GM15510 (cell line): ENCODE results near the gene NOC2L.

ENCODE experiments used
- POLR2A ChIP-seq: IDR thresholded peaks from 3 replicates; pipeline ENCODE4 v1.6.1; 2011; ENCODE audit warnings: borderline replicate concordance; ENCODE audit not compliant: insufficient read length; ENCODE audit errors: extremely low read depth

Gene NOC2L

GRCh38 chr1:916173-917075 is 42.6 kb downstream of the NOC2L start:
- no peak for TF ChIP-seq POLR2A

GRCh38 chr1:915295-916172 is 43.5 kb downstream of the NOC2L start:
- TF ChIP-seq POLR2A, result no peak

DNA sequence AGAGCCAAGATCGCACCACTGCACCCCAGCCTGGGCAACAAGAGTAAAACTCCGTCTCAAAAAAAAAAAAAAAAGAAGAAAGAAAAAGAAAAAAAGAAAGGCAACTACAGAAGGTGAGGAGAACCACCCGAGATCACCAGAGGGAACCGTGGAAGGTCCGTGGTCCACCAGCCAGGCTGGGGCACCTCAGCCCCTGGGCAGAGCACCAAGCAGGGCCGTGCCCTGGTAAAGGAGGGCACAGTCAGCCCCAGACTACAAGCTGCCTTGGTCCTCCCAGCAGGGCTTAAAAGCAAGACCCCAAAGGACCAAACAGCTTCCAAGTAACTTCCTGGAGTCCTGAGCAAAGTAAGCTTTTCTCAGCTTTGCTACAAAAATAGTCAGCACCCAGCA is 44.2 kb downstream of the NOC2L start:
- no peak for TF ChIP-seq POLR2A

GRCh38 chr1:914131-914890 is 44.7 kb downstream of the NOC2L start:
- no peak for TF ChIP-seq POLR2A

- no peak for TF ChIP-seq POLR2A
Observed at GRCh38 chr1:913491-914130, 45.4 kb downstream of the NOC2L start.

DNA sequence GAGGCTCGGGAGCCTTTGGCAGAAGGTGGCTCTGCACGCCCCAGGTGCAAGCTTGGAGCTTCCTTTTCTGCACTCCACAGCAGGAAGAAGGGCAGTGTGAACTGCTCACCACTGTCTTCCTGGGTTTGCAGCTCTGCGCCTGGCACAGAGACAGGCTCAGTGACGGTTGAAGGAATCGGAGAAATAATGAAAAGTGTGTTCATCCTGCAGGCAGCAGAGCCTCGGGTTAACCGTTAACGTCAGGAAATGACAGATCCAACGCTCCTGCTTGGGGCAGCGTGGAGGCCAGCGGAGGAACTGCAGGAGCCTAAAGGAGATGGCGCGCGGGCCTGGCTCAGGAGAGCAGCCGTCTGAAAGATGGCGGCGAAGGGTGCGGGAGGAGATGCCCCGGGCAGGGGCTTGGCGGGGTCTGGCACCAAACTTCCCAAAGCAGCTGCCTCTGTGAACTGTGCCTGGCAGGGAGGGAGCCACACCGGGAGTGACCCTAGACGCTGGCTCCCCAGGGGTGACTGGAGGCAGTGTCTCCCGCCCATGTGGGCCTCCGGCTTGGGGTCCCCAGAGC is 46.2 kb downstream of the NOC2L start:
- no peak for TF ChIP-seq POLR2A

DNA sequence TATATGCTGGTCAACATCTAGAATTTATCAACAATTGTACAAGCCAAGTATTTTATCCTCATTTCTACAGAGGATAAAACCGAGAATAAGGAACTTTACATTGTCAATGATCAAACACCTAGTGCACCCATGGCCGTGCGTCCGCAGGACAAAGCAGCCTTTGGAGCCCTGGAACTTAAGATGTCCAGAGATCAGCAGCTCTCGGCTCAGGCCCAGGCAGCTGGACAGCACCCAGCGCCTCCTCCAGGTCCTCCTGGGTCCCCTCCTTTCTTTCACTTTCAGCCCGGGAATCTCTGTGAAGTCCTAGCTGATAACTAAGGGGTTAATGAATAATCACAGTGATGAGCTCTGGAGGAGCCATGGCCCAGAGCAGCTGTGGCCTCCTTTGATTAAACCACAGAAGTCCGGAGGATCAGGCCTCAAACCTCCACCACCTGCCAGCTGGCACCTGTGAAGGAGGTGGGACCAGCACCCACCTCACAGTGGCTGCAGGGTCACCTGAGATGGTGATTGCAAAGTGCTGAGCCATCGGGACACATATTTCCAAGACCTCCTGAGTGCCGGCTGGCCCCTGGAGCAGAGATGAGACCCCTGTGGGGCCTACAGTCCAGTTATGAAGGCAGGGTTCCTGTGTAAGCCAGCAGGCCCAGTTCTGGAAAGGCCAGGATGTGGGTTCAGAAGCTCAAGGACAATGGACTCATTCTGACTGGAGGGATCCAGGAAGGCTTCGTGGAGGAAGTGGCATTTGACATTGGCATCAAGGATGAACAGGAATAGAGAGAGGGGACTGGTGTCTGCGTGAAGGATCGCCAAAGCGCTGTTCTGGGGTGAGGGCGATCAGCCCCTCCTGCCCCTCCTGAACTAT is 46.9 kb downstream of the NOC2L start:
- no peak for TF ChIP-seq POLR2A

DNA sequence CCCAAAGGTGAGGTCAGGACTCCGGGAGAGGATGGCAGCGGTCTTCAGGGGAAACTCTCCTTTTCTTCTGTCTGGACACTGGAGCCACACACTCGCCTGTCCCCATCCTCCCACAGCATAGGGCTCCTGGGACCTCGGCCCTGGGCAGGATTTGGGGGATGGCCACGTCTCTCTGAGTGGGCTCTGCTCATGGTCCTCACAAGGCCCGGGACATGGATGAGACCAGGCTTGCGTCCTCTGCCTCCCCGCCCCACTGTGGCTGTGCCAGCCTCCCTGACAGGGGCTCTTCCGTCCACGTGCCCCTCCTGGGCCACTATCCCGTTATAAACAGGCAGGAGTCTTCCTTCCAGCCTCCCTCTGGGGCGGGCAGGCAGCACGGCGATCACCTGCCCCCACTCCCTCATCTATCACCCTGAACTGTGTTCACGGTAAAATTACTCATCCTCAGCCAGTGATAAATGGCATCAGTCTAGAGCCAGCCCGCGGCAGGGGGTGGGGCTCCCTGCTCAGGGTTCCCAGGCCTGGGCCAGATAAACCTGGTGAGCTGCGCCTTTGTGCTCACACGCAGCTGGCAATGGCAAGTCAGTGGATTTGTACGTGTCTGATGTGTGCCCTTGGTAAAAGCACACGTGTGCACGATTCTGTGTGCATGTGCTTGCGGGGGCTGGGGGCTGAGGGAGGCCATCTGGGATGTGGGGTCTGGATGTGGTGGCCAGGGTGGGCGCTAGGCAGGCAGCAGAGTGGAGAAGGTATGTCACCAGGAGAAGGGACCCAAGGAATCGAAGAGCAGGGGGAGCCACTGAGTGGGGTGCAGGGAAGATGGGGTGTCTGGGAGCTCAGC is 48.0 kb downstream of the NOC2L start:
- no peak for TF ChIP-seq POLR2A

- no peak for TF ChIP-seq POLR2A
Observed at GRCh38 chr1:910311-910880, 48.7 kb downstream of the NOC2L start.

GRCh38 chr1:909861-910310 is 49.2 kb downstream of the NOC2L start:
- no peak for TF ChIP-seq POLR2A

DNA sequence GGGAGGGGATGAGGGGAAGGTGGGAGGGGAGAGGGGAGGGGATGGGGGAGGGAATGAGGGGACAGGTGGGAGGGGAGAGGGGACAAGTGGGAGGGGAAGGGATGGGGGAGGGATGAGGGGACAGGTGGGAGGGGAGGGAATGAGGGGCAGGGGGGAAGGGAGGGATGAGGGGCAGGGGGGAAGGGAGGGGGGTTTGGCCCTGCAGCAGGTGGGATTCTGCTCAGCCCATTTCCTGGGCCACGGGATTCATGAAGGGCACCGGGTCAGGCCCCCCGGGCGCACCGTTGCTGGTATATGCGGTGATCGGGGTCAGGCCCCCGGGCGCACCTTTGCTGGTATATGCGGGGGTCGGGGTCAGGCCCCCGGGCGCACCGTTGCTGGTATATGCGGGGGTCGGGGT is 50.4 kb downstream of the NOC2L start:
- TF ChIP-seq POLR2A, result no peak
